NCI-H2107 treated with DMSO at 0.1 percent for 48 hours (cell line): ENCODE data around the gene GOLGA6D.
"Not testable (repeated sequence)": the region's sequence is repeated elsewhere in the genome, so short reads cannot be mapped to it uniquely, and the experiment has no call there.

Experiments
- DNase-seq: peaks from one replicate; lab custom pipeline; 2025; ENCODE audit not compliant: unreplicated experiment; lab: John Stamatoyannopoulos, UW

GOLGA6D gene

DNA sequence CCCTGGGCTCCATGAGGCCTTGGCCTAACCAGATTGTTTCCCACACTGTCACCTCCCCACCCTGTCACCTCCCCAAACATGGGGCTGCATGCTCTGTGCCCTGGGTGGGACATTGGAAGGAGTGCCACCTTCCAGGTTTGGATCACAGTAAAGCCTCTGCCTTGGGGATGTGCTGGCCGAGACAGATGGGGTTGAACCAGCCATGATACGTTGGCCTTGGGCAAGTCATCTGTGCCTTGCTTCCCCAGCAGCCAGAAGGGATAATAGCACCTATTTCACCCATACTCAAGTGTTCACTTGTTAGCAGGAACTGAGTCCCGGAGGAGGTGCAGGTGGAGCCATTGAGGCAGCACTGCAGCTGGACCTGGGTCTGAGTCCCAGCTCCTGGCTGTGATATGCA lies 7.0 kb upstream of the GOLGA6D start:
- not testable (repeated sequence) for DNase-seq

DNA sequence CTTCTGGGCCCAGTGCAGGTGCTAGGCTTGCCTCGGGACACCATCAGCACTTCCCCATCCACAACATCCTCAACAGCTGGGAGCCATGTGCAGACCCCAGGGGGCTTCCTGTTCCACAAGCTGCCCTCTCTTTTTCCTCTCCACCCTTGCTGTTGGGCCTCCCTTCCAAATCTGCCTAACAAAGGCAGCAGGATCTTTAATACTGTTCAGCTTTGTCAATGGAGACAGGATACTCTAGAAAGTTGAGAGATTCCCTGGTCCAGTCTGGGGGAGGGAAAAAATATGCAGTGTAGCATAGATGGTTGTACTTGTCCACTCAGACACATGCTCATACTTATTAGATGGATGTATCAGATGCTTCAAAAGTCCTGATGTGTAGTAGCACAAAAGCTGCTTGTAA lies 4.1 kb upstream of the GOLGA6D start:
- DNase-seq = not testable (repeated sequence)

DNA sequence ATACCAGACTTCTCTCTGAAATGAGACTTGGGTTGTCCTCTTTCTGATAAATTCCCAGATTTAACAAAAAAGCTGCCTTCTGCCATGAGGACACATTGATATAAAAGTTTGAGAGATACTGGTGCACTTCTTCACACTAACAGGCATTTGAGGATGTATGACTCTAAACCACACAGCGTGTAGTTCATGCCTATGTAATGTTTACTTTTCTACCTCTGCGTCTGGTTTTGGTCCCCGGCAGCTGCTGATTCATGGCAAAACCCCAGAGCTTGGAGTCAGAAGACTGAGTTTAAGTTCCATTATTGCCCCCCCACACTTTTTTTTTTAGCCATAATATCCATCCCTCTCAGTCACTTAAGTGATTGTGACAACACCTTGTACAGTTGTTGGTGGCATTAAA lies 1.5 kb downstream of the GOLGA6D start:
- not testable (repeated sequence) for DNase-seq

DNA sequence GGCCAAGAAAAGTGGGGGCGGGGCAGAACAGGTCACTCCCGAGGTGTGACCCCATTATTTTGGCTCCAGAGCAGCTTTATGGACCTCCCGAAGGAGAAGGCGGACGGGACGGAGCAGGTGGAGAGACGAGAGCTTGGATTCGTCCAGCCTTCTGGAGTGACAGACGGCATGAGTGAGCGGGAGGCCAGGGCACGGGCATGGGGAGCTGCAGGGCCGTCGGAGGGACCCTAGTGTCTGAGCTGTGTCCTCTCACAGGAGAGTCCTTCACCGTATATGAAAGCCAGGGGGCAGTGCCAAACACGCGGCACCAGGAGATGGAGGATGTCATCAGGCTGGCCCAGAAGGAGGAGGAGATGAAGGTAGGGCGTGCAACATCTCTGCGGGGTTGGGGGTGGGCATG lies 11.0 kb downstream of the GOLGA6D start:
- DNase-seq = not testable (repeated sequence)

DNA sequence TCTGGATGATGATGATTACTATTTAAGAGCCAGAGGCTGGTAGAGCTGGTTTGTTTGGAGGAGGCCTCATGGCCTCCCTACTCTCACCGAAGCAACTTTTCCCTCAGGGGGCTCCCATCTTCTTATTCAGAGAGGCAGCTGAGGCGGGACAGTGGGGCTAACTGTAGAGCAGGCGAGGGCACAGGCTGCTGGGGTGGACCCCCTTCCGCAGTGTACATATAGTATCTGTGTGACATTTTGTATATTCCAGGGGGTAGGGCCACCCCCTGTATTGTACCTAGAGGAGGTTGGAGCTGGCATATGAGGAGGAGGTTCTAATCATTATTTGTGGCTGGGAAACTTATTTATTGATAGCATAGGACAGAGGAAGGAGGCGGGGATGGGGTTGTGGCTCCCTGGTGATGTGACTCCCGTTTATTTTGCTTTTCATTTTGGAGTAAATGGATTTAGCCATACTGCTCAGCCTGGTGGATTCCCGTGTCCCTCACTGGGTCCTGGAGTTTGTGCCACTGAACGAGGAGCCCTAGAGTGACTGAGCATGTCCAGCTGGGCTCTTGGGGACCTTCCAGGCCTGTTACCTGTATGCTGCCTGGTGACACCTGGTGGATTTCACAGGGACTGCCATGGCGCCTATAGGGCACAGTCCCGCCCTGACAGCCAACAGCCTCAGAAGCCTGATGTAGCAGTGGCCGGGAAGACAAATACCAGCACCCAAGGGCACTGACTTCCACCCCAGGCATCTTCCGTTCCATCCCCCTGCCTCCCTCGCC lies 16.1 kb downstream of the GOLGA6D start:
- DNase-seq = not testable (repeated sequence)

DNA sequence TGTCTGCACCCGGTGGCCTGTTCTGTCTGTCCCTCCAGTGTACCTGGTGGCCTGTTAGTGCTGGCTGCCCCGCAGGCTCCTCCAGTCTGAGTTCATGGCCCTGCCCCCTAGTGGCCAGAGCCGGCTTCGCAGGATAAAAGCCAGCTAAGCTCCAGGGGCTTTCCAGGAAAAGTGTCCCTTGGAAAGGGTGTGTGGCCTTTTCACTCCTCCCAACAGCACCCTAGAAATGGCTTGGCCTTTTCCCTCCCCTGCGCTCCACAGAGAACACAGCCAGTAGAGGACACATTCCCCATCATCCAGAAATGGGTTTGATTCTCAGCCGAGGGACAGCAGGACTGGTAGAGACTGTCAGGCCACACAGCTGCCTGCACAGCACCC lies 16.7 kb downstream of the GOLGA6D start:
- not testable (repeated sequence) for DNase-seq

DNA sequence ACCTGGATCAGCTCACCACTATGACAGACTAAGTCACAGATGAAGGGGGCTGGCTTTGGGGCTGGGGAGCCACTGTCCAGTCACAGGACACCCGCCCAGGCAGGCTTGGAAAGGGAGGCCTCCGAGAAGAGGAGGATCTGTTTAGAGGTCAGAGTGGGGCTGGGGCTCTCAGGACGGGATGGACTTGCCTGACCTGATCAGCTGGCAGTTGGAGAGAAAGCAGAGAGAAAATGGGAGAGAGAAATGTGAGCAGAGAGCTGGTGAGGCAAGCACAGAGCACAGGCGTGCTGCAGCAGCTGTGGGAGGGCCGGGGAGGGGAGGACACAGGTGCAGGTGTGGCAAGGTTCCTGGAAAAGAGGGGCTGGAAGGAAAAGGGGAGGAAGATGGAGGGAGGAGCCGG lies 17.4 kb downstream of the GOLGA6D start:
- DNase-seq = not testable (repeated sequence)

DNA sequence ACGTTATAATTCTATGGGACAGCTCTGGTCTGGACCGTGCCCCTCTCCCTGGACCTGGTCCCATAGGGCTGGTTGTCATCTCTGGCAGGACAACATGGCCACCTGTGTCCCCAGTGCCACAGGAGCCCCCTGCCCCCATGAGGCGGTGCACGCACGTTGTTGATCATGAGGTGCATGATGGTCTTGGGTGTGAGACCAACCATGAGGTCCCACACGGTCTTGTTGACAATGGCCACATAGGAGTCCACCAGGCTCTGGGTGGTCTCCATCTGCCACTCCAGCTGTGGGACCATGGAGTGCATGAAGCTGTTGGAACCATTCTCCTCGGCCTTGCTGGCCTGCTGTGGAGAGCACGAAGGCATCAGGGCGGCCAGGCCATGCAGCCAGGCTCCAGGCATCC lies 19.7 kb downstream of the GOLGA6D start:
- no peak for DNase-seq

DNA sequence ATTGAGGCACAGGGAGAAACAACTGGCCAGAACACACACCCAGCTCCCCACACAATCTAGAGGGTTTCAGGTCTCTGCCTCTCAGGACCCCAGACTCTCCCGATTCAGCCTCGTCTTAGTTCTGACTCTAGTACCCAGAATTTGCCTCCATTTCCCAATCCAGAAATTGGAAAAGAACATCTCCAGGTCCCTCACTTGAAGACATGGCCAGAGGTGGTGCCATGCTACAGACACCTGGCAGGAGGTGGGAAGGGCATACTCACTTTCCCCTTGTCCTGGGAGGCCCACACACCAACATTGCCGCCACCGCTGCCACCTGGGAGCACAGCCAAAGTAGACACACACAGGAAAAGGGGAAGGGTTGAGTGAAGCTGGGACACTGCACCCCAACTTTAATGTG lies 20.1 kb downstream of the GOLGA6D start:
- DNase-seq = not testable (repeated sequence)

DNA sequence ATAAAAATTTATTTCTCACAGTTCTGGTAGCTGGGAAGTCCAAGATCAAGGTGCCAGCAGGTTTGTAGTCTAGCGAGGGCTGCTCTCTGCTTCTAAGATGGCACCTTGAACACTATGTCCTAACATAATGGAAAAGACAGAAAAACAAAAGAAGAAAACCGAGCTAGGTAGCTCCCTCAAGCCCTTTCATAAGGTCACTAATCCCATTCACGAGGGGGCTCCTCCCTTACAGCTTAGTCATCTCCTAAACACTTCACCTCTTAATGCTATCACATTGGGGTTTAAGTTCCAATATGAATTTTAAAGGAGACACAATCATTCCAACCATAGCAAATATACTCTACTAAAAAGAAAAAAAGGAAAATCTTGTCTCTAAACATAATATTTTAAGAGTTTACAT lies 23.6 kb downstream of the GOLGA6D start:
- no peak for DNase-seq

DNA sequence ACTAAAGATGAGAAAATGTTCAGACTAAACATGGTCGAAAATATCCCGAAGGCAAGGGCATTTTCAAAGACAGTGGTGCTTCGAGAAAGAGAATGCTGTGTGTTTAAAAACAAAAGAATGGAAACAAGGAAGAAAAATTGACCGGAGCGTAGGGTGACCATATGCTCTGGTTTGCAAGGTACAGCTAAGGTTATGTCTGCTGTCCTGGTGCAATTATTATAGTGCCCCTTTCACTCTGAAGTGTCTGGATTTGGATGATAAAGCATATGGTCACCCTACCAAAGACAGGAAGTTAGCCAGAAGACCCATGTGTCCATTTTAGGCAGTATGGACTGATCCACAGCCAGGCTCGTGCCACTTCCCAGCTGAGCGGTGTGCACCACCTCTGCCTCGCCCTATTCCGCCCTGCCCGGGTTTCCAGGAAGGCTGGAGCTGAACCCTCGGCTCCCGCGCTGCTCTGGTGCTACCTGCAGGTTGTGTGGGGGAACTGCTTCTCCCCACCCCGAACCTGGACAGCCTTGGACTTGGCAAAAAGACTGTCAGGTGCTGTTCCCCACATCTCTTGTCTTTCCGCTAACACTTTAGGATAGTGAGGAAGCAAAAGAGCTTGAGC lies 25.2 kb downstream of the GOLGA6D start:
- peak; percentile 30 for DNase-seq

DNA sequence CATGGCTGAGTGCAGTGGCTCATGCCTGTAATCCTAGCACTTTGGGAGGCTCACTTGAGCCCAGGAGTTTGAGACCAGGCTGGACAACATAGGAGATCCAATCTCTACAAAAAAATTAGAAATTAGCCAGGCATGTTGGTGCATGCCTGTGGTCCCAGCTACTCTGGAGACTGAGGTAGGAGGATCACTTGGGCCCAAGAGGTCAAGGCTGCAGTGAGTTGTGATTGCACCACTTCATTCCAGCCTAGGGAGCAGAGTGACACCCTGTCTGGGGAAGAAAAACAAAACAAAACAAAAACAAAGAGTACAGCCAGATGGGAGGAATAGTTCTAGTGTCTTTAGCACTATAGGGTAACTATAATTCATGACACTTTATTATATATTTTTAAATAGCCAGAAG lies 27.1 kb downstream of the GOLGA6D start:
- no peak for DNase-seq

DNA sequence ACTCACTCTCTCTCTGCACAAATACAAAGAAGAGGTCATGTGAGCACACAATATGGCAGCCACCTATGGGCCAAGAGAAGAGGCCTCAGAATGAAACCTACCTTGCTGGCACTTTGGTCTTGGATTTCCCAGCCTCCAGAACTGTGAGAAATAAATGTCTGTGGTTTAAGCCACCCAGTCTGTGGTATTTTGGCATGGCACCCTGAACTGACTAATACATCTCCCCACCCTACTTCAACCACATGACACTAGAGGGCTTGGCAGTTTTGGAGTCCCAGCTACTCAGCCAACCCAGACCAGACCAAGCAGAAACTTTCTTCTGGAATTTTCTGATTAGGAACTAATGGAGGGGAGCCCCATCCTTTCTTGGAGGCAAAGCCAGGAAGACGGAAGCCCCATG lies 29.9 kb downstream of the GOLGA6D start:
- not testable (repeated sequence) for DNase-seq

DNA sequence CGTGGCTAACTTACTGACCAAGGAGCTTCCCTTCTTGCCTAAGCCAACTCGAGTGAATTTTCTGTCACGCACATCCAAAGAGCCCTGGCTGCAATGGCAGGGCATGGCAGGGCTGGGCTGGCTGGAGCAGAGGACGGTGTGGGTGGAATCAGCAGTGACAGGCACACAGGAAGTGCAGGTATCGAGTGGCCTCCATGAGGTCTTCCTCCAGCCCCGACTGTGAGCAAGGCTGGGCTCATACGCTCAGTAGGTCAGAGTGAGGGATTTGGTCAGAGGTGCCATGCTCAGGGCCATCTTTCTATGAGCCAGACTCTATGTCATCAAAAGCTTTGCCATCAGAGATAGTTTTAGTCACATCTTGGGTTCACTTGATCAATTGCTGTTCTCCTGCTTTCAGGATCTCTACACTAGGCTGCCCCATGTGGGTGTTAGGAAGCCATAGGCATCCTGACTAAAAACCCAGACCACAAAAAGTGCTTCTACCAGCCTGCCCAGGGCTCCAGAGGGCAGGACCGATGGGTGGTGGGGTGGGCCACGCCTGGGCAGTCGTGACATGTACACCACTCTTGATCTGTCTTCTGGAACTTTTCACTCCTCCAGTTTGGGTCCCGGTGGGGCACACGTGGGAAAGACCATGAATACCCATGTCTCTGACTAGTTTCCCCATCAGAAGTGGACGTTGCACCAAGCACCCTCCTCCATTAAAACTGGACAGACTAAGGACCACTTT lies 30.6 kb downstream of the GOLGA6D start:
- no peak for DNase-seq

DNA sequence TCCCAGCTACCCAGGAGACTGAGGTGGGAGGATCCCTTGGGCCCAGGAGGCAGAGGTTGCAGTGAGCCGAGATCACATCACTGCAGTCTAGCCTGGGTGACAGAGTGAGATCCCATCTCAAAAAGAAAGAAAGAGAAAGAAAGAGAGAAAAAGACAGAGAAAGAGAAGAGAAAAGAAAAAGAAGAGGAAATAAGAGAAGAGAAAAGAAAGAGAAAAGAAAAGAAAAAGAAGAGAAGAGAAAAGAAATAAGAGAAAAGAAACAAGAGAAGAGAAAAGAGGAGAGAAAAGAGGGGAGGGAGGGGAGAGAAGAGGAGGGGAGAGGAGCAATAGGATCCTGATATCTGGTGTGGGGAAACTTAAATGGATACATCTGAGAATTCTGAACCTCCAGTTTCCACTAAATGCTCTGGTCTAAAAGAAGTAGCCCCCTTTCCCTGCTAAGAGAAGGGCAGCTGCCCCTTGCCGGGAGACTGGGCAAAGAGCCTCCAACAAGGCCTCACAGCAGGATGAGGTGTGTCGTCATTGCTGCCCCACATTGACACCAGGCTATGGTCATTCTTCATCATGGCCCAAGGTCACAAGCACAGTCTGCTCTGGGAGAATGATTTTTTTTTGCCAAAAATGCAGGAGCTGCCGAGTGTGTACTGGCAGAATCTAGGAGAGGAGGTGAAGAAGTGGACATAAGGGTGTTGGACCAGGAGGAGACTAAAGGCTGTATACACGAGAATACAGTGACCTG lies 32.1 kb downstream of the GOLGA6D start:
- no peak for DNase-seq

DNA sequence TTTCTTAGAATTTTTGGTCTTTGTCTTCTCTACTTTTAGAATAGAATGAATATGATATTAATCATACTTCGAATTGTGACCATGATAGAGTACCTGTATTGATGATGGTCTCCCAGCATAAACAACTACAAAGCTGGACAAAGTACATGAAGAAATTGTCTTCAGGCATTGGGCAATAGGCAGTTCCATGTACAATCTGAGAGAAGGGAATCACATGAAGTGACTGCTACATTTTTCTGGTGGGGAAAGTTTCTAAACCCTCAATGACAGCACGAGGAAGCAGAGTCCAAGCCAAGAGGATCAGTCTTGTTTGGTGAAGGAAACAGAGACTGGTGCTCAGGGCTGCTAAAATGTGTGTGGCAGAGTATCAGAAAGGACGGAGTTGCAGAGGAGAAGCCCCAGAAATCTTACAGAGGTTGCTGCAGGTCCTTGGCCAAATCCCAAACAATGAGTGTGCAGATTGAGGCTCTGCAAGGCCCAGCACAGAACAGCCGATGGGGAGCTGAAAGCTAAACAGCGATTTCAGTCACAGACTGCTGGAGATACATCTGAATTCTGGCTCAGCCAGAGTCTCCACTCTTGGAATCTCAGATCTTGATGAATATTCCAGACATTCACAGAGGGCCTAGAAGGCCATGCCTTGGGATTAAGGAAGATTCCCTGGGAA lies 36.7 kb downstream of the GOLGA6D start:
- not testable (repeated sequence) for DNase-seq

DNA sequence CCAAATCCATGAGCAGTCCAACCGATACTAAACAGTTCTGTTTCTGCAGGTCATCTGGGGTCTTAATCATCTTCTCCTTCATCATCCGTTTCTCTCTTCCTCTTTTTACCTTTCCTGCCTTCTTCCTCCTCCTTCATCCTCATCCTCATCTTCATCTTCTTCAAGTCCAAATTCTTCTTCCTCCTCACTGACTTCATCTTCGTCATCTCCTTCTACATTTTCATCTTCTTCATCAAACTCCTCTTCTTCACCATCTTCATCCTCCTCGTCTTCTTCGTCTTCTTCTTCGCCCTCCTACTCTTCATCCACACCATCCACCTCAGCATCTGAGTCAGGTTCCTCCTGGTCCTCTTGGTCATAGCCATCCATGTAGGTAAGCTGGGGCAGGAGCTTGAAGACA lies 39.1 kb downstream of the GOLGA6D start:
- no peak for DNase-seq

DNA sequence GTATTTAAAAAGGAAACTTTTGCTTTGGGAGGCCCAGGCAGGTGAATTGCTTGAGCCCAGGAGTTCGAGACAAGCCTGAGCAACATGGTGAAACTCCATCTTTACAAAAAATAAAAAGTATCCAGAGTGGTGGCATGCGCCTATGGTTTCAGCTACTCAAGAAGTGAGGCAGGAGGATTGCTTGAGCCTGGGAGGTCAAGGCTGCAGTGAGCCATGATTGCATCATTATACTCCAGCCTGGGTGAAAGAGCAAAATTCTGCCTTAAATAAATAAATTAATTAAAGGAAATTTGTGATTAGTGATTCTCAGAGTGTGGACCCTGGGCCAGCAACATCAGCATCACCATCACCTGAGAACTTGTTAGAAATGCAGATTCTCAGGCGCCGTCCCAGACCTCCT lies 43.3 kb downstream of the GOLGA6D start:
- DNase-seq = no peak

DNA sequence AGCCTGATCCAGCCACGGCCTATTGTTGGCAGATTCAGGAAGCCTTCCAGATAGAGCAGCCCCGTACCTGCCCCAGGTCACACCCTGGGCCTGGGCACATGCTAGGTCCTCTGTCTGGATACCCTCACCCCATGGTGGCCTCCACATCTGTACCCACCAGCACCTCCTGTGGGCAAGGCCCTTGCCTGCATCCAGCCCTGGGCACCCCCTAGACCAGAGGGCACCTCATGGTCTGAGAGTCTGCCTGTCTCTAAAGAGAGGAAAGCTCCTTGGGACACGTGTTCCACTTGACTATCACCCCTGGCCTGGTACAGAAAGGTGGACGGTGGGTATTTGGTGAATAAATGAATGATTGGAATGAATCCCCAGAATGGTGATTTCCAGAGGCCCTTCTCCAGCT lies 44.4 kb downstream of the GOLGA6D start:
- no peak for DNase-seq

DNA sequence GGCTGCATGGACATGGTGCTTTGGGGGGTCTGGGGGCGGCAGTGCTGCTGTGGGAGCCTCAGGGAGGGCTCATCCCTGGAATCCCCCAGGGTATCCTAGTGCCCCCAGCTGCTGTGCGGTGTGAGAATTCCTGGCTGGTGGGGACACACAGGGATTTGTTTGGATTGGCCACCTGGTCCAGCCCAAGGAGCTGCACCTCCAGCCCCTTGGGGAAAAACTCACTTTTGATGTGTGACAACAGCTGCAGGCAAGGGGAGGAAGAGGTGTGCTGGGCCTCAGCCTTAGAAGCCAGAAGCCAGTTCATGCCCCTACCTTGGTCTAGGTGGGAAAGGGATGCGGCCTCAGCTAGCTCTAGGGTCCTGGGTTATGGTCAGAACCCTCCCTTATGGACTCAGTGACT lies 44.9 kb downstream of the GOLGA6D start:
- no peak for DNase-seq
